Measurements from ENCODE around the gene CORO2A.

- TF ChIP-seq POLR2A (IDR thresholded peaks at IDR 0.05): peak in 2 of 3 donors; percentile 35 to 37
- peak in 4 of 7 experiments; percentile 26 to 40 (median 29) for TF ChIP-seq CTCF (IDR thresholded peaks at IDR 0.05)
These were observed at the start of gene CORO2A for GRCh38 chr9:98192503-98193335.

All from body of pancreas (tissue), 4 donors.